Activated CD8-positive, alpha-beta memory T cell treated with anti-CD3 and anti-CD28 coated beads, Interleukin-2, amount 10 ng/mL, durations not matched to agents 7 days and 5 days (primary cell): ENCODE results near the gene CCR9. TPM values are rescaled to one million over a fixed set of nuclear protein-coding genes. Genes with fewer than 3 reads are reported as not detected.
"Not testable (repeated sequence)": the region's sequence is repeated elsewhere in the genome, so short reads cannot be mapped to it uniquely, and the experiment has no call there.

ENCODE experiments used
- ATAC-seq: fragments of 150-1000 bp; cut with Tn5 transposase; one replicate; pipeline ENCODE4 v1.10.0; 2021; ENCODE audit warnings: moderate library complexity
- CTCF ChIA-PET: fragments of 350-600 bp; sonication (Branson Sonifier 250); formaldehyde crosslinking; loops from one replicate; lab custom pipeline; 2021; ENCODE audit warnings: antibody characterized with exemption; lab: Charles Lee
- DNase-seq: peaks from one replicate; pipeline ENCODE4 v3.0.0-alpha.2; 2020
- H3K27ac Mint-ChIP-seq: one replicate; pipeline ENCODE4 v1.8.0; 2021; ENCODE audit warnings: mild to moderate bottlenecking, mixed read lengths
- H3K27me3 Mint-ChIP-seq: one replicate; pipeline ENCODE4 v1.8.0; 2021; ENCODE audit warnings: mixed read lengths
- H3K36me3 Mint-ChIP-seq: one replicate; pipeline ENCODE4 v1.8.0; 2021; ENCODE audit warnings: mild to moderate bottlenecking, mixed read lengths
- H3K4me1 Mint-ChIP-seq: one replicate; pipeline ENCODE4 v1.8.0; 2021; ENCODE audit warnings: mixed read lengths
- H3K4me3 Mint-ChIP-seq: one replicate; pipeline ENCODE4 v1.8.0; 2021; ENCODE audit warnings: mild to moderate bottlenecking, moderate library complexity, mixed read lengths
- H3K9me3 Mint-ChIP-seq: one replicate; pipeline ENCODE4 v1.8.0; 2022; ENCODE audit warnings: low read depth, mixed read lengths
- total RNA-seq, 2 experiments: library from RNA; stranded (reverse); gene quantifications; one replicate each; pipeline ENCODE4 v1.2.3, GENCODE V29; 2021

The CCR9 gene
- total RNA-seq, result 1 to 10 TPM; 3.2 to 9.7 TPM

DNA sequence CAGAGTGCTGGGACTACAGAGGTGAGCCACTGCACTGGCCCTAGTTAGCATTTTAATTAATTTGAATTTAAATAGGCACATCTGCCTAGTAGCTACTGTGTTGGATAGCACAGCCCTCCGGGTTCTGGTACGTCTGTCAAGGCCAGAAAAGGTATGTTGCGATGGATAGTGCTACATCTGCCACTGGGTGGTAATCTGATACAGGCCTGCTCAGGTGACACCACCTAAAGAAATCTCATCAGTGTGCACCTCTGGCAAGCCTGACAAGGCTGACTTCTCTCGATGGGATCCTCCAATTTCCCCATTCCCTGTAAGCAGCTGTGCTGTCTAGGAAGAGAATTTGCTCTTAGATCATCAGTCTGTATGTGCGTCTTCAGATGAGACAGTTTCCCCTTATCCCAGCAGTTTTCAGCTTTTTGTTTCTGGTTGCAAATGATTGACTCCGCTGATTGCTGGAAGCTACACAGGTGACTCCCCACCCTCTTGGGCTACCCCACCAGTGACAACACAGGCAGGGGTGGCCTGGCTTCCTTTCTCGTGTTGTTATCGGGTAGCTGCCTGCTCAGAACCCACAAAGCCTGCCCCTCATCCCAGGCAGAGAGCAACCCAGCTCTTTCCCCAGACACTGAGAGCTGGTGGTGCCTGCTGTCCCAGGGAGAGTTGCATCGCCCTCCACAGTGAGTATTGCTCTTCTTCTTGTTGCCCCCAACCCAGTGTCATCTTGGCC, at the start of gene CCR9:
Gene CCR9, plus strand, starts transcription at position 565 of the 727 bp plus-strand sequence. CDS start 8,391 bp downstream, outside the sequence.
- no peaks in the 10 kb centered on the region for H3K9me3 Mint-ChIP-seq
- H3K4me3 Mint-ChIP-seq, result peak within 1 kb of the TSS; percentile 68
- peak within 1 kb of the TSS; percentile 45 for H3K27ac Mint-ChIP-seq
- ATAC-seq (no peak), DNase-seq (no peak)
- CTCF ChIA-PET, result interaction anchor here (1.4 to 1.5 kb wide), 2 partner anchors 21 to 124 kb away, joined by 3 to 4 read pairs; no protein-coding TSS in a partner anchor
- peaks cover 74% of the 10 kb centered on the region for H3K4me1 Mint-ChIP-seq
- peaks cover 4% of the 10 kb centered on the region for H3K36me3 Mint-ChIP-seq
- peaks cover 42% of the 10 kb centered on the region for H3K27me3 Mint-ChIP-seq

GRCh38 chr3:45838466-45838865, 47.9 kb upstream of the CCR9 start:
- Mint-ChIP-seq H3K4me3 (no peak overlapping the region), H3K4me1 (peaks cover 16% of the 10 kb centered on the region), H3K36me3 (peaks cover 1% of the 10 kb centered on the region), H3K27ac (no peak overlapping the region), H3K27me3 (peaks cover 9% of the 10 kb centered on the region), H3K9me3 (no peaks in the 10 kb centered on the region)
- DNase-seq, result no peak
- ATAC-seq, result no peak
- CTCF ChIA-PET, result no interaction called here

DNA sequence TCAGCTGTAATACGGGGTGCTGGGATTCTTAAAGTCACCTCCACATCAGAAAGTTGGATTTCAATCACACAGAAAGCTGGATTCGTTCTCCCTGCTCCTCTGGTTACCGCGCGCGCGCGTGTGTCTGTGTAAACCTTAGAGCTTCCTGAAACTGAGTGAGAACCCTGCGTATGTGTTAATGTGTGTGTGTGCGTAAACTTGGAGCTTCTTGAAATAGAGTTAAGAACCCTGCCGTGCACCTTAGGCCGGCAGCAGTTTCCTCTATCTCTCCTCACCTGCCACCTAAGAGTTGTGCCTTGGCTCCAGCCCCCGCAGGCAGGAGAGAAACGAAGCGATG, 45.0 kb upstream of the CCR9 start:
- H3K9me3 Mint-ChIP-seq, result no peaks in the 10 kb centered on the region
- H3K27ac Mint-ChIP-seq, result peak overlapping the region; percentile 80
- ATAC-seq, result peak; percentile 59
- CTCF ChIA-PET, result interaction anchor here (0.6 to 2.6 kb wide), 8 partner anchors 11 to 716 kb away, joined by 3 to 10 read pairs (median 4); no protein-coding TSS in a partner anchor
- H3K36me3 Mint-ChIP-seq, result peaks cover 1% of the 10 kb centered on the region
- peaks cover 30% of the 10 kb centered on the region for H3K4me1 Mint-ChIP-seq
- peaks cover 15% of the 10 kb centered on the region for H3K27me3 Mint-ChIP-seq
- H3K4me3 Mint-ChIP-seq, result peak overlapping the region; percentile 84
- DNase-seq, result no peak

- Mint-ChIP-seq H3K9me3 (no peaks in the 10 kb centered on the region), H3K27me3 (peaks cover 20% of the 10 kb centered on the region)
These were observed 44.4 kb upstream of the CCR9 start, which contains the start of gene LZTFL1 for GRCh38 chr3:45841757-45842491. LZTFL1 (minus strand) TSS chr3:45842119; CDS start chr3:45841991, 128 bp downstream.

GRCh38 chr3:45842851-45843625, 43.3 kb upstream of the CCR9 start:
- CTCF ChIA-PET, result interaction anchor here (1.1 to 2.4 kb wide), 9 partner anchors 8 to 80 kb away, joined by 3 to 6 read pairs (median 4); no protein-coding TSS in a partner anchor
- Mint-ChIP-seq H3K4me3 (peak overlapping the region; percentile 84), H3K27me3 (peaks cover 31% of the 10 kb centered on the region), H3K9me3 (no peaks in the 10 kb centered on the region), H3K36me3 (no peaks in the 10 kb centered on the region), H3K4me1 (peaks cover 30% of the 10 kb centered on the region), H3K27ac (no peak overlapping the region)
- DNase-seq (no peak), ATAC-seq (no peak)

More at GRCh38 chr3:45841757-45842491, 44.4 kb upstream of the CCR9 start, which contains the start of gene LZTFL1:
- CTCF ChIA-PET, result interaction anchor here (0.6 to 2.6 kb wide), 12 partner anchors 9 to 716 kb away, joined by 3 to 10 read pairs (median 4); no protein-coding TSS in a partner anchor
- ATAC-seq, result peak; percentile 82
- Mint-ChIP-seq H3K36me3 (no peaks in the 10 kb centered on the region), H3K4me3 (peak within 1 kb of the TSS; percentile 84), H3K27ac (peak within 1 kb of the TSS; percentile 80), H3K4me1 (peaks cover 30% of the 10 kb centered on the region)
- peak; percentile 96 for DNase-seq

- peaks cover 42% of the 10 kb centered on the region for H3K27me3 Mint-ChIP-seq
- H3K9me3 Mint-ChIP-seq, result no peaks in the 10 kb centered on the region
- CTCF ChIA-PET, result interaction anchor here (1.4 to 2.4 kb wide), 2 partner anchors 10 to 77 kb away, joined by 3 to 5 read pairs; no protein-coding TSS in a partner anchor
These were observed 41.7 kb upstream of the CCR9 start for GRCh38 chr3:45844616-45845015.

DNA sequence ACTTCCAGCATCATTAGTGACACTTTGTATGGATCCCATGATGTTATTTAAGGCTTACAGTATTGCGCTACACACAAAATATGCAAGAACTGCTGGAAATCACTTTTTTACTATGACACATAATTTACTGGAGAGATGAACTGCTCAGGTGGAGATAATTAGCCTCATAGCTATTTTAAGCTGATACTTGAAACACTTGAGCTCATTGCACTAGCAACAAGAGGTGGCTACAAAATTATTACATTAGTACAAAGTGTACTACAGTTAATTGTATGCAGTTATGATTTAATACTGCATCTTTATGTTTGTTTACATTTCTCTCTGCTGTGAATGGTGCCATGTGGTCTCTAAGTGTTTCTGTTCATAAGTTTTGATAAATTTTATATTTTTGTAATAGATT, 38.0 kb upstream of the CCR9 start:
- Mint-ChIP-seq H3K4me3 (no peak overlapping the region), H3K36me3 (no peaks in the 10 kb centered on the region), H3K4me1 (peaks cover 28% of the 10 kb centered on the region), H3K9me3 (no peaks in the 10 kb centered on the region), H3K27me3 (peaks cover 56% of the 10 kb centered on the region), H3K27ac (no peak overlapping the region)
- DNase-seq (no peak), ATAC-seq (no peak)
- CTCF ChIA-PET, result interaction anchor here (0.6 kb wide), 1 partner anchor 1277 kb away, joined by 3 read pairs; no protein-coding TSS in a partner anchor

More at GRCh38 chr3:45844616-45845015, 41.7 kb upstream of the CCR9 start:
- Mint-ChIP-seq H3K27ac (peak overlapping the region; percentile 11), H3K4me1 (peaks cover 30% of the 10 kb centered on the region), H3K36me3 (no peaks in the 10 kb centered on the region), H3K4me3 (no peak overlapping the region)
- no peak for ATAC-seq
- DNase-seq, result no peak

DNA sequence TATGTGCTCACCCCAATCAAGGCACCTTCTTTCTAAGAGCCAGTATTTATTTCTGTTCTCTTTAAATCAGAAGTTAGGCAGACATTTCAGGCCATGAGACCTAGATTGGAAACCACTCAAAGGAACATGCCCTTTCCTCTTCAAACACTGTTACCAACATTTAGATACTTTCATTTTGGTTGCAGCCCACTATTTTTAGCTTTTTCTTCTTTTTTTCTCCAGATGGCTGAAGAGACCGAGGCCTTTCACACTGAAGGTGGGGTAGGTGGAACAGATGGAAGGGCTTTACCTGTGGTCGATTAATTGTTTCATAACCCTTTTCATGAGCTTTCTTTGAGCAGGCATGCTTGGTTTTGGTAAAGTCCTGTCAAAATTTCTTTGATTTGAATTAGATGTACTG, 33.5 kb upstream of the CCR9 start:
- CTCF ChIA-PET, result interaction anchor here (0.8 to 2.3 kb wide), 6 partner anchors 9 to 344 kb away, joined by 3 to 8 read pairs (median 3); partner anchors contain the start of gene LZTFL1
- Mint-ChIP-seq H3K4me1 (peaks cover 18% of the 10 kb centered on the region), H3K9me3 (peaks cover 8% of the 10 kb centered on the region), H3K36me3 (peaks cover 18% of the 10 kb centered on the region), H3K27me3 (peaks cover 67% of the 10 kb centered on the region), H3K4me3 (no peak overlapping the region), H3K27ac (peak overlapping the region; percentile 57)
- DNase-seq (no peak), ATAC-seq (peak; percentile 39)

- H3K4me1 Mint-ChIP-seq, result peaks cover 34% of the 10 kb centered on the region
- not testable (repeated sequence) for DNase-seq, H3K27ac Mint-ChIP-seq, H3K9me3 Mint-ChIP-seq, ATAC-seq, H3K4me3 Mint-ChIP-seq
- CTCF ChIA-PET, result interaction anchor here (1.7 kb wide), 1 partner anchor 9 kb away, joined by 3 read pairs; no protein-coding TSS in a partner anchor
- H3K36me3 Mint-ChIP-seq, result peaks cover 18% of the 10 kb centered on the region
- peaks cover 63% of the 10 kb centered on the region for H3K27me3 Mint-ChIP-seq
These were observed 30.0 kb upstream of the CCR9 start for GRCh38 chr3:45856323-45856722.

DNA sequence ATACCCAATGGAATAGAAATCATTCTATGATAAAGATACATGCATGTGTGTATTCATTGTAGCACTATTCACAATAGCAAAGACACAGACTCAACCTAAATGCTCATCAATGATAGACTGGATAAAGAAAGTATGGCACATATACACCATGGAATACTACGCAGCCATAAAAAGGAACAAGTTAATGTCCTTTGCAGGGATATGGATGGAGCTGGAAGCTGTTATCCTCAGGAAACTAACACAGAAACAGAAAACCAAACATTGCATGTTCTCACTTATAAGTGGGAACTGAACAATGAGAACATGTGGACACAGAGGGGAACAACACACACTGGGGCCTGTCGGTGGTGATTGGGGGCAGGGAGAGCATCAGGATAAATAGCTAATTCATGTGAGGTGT, 29.3 kb upstream of the CCR9 start:
- CTCF ChIA-PET, result interaction anchor here (1.7 kb wide), 1 partner anchor 8 kb away, joined by 3 read pairs; no protein-coding TSS in a partner anchor
- Mint-ChIP-seq H3K27me3 (peaks cover 66% of the 10 kb centered on the region), H3K4me1 (peaks cover 37% of the 10 kb centered on the region), H3K36me3 (peaks cover 18% of the 10 kb centered on the region)
- not testable (repeated sequence) for DNase-seq, H3K27ac Mint-ChIP-seq, H3K9me3 Mint-ChIP-seq, ATAC-seq, H3K4me3 Mint-ChIP-seq

DNA sequence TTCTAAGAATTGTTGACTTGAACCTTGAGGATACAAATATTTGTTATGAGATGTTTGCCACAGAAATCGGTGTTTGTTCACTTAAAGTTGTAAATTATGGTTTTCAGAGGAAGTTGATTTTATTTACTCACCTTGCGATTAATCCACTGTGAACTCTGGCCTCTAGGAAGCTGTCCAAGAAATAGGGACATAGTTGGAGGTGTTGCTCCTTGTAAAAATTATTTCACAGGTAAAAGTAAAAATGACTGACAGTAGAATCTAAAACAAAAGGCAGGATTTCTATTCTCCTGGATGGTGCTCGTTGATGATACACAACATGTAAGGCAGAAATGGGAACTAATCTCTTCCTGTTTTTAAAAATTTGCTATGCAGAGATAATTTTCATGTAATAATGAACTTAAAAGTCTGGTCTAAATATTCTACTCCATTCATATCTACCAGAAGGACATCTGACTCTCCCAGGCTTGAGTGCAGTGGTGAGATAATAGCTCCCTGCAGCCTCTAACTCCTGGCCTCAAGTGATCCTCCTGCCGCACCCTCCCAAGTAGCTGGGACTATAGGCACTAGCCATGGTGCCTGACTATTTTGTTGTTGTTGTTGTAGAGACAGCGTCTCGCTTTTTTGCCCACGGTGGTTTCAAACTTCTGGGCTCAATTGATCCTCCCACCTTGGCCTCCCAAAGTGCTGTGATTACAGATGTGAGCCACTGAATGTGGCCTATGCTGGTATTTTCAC, 27.4 kb upstream of the CCR9 start:
- Mint-ChIP-seq H3K4me1 (peaks cover 38% of the 10 kb centered on the region), H3K27ac (no peak overlapping the region), H3K4me3 (no peak overlapping the region), H3K36me3 (peaks cover 36% of the 10 kb centered on the region), H3K9me3 (peaks cover 14% of the 10 kb centered on the region), H3K27me3 (peaks cover 73% of the 10 kb centered on the region)
- no peak for DNase-seq
- no peak for ATAC-seq
- CTCF ChIA-PET, result no interaction called here

- ATAC-seq (no peak), DNase-seq (no peak)
- peaks cover 71% of the 10 kb centered on the region for H3K27me3 Mint-ChIP-seq
- no peak overlapping the region for H3K4me3 Mint-ChIP-seq
- peaks cover 14% of the 10 kb centered on the region for H3K9me3 Mint-ChIP-seq
- peak overlapping the region; percentile 44 for H3K27ac Mint-ChIP-seq
- CTCF ChIA-PET, result no interaction called here
- peaks cover 51% of the 10 kb centered on the region for H3K4me1 Mint-ChIP-seq
- H3K36me3 Mint-ChIP-seq, result peaks cover 33% of the 10 kb centered on the region
These were observed 25.9 kb upstream of the CCR9 start for GRCh38 chr3:45860481-45860880.
